ENCODE data around the gene CADM1.

CADM1 gene

GRCh38 chr11:115504276-115505158 is at the start of gene CADM1:
Gene CADM1, minus strand, starts transcription at chr11:115504415.
- peak; percentile 84 for DNase-seq (ENCODE audit: low spot score)
- TF ChIP-seq CTCF (IDR thresholded peaks at IDR 0.05; ENCODE audit: extremely low read depth, missing control alignments): no peak

GRCh38 chr11:115552773-115553438 is 48.7 kb upstream of the CADM1 start:
- no peak for TF ChIP-seq CTCF (IDR thresholded peaks at IDR 0.05; ENCODE audit: extremely low read depth, missing control alignments)
- no peak for DNase-seq (ENCODE audit: low spot score)

GRCh38 chr11:115552151-115552772 is 48.0 kb upstream of the CADM1 start:
- TF ChIP-seq CTCF (IDR thresholded peaks at IDR 0.05; ENCODE audit: extremely low read depth, missing control alignments): no peak
- no peak for DNase-seq (ENCODE audit: low spot score)

GRCh38 chr11:115550291-115551059 is 46.3 kb upstream of the CADM1 start:
- no peak for TF ChIP-seq CTCF (IDR thresholded peaks at IDR 0.05; ENCODE audit: extremely low read depth, missing control alignments)

GRCh38 chr11:115548878-115549528 is 44.8 kb upstream of the CADM1 start:
- no peak for TF ChIP-seq CTCF (IDR thresholded peaks at IDR 0.05; ENCODE audit: extremely low read depth, missing control alignments)
- no peak for DNase-seq (ENCODE audit: low spot score)

More at GRCh38 chr11:115550291-115551059, 46.3 kb upstream of the CADM1 start:
- no peak for DNase-seq (ENCODE audit: low spot score)

- no peak for TF ChIP-seq CTCF (IDR thresholded peaks at IDR 0.05; ENCODE audit: extremely low read depth, missing control alignments)
- no peak for DNase-seq (ENCODE audit: low spot score)
These were observed 41.5 kb upstream of the CADM1 start for GRCh38 chr11:115545581-115546210.

Measured in GM20000 (cell line).